HCT116 (cell line): ENCODE measurements around the gene KAT6B. TPM values are rescaled to one million over a fixed set of nuclear protein-coding genes. Genes with fewer than 3 reads are reported as not detected.

Experiments used
- ATAC-seq: fragments of 200-7000 bp; cut with Tn5 transposase; 2 replicates; pipeline ENCODE4 v1.9.1; 2020; ENCODE audit warnings: mild to moderate bottlenecking, moderate library complexity
- BruUV-seq: library from RNA; stranded (reverse); fragments of 400-500 nt; replicated peaks from 2 replicates; lab custom pipeline; 2021; lab: Mats Ljungman, UMichigan
- CTCF ChIA-PET: fragments of 300-600 bp; sonication (Branson Sonifier 250); formaldehyde crosslinking; loops from one replicate; lab custom pipeline; 2021; ENCODE audit warnings: antibody characterized with exemption; lab: Charles Lee
- POLR2A ChIA-PET: fragments of 300-600, 350-600 bp; sonication (Branson Sonifier 250); formaldehyde crosslinking; loops from one replicate; lab custom pipeline; 2021; ENCODE audit warnings: antibody characterized with exemption; lab: Charles Lee
- RAD21 ChIA-PET, 2 experiments: fragments of 300-600 bp; sonication (Branson Sonifier 250); formaldehyde crosslinking; loops; one replicate each; lab custom pipeline; 2023; ENCODE audit warnings: low total read pairs in 2 of 2; ENCODE audit not compliant: uncharacterized antibody in 2 of 2, unreplicated experiment in 2 of 2, low non-redundant PET in 1 of 2; lab: Charles Lee
- DNase-seq: peaks from one replicate; pipeline ENCODE4 v3.0.0-alpha.2; 2010; ENCODE audit warnings: low read depth, low spot score
- H2AFZ ChIP-seq: fragments of 200-600 bp; shearing (Covaris generic), sonication (generic); 2 replicates; pipeline ENCODE4 v1.6.1; 2017; ENCODE audit warnings: low read depth, mixed run types, mixed read lengths, antibody characterized with exemption, low read length; ENCODE audit not compliant: poor library complexity, severe bottlenecking
- H3K27ac ChIP-seq: 2 replicates; pipeline ENCODE4 v1.5.1; 2012; ENCODE audit warnings: low read depth, low read length
- H3K27me3 ChIP-seq: fragments of 200-600 bp; sonication (generic); 2 replicates; pipeline ENCODE4 v1.6.1; 2016; ENCODE audit warnings: mixed run types, low read length, mixed read lengths; ENCODE audit not compliant: insufficient read depth
- H3K36me3 ChIP-seq, 2 experiments: fragments of 200-500 bp in 1 of 2; fragments of 200-600 bp in 1 of 2; sonication (Bioruptor generic) in 1 of 2; sonication (generic) in 1 of 2; 2 replicates each; pipeline versions ENCODE4 v1.5.1 to v1.6.1; 2014 to 2016; ENCODE audit warnings: low read length in 2 of 2, inconsistent platforms in 1 of 2, mixed read lengths in 1 of 2, mixed run types in 1 of 2; ENCODE audit not compliant: insufficient read depth in 2 of 2, control insufficient read depth in 1 of 2
- H3K4me1 ChIP-seq, 2 experiments: fragments of 200-600 bp in 1 of 2; sonication (generic) in 1 of 2; 2 replicates each; pipeline versions ENCODE4 v1.5.1 to v1.6.1; 2012 to 2017; ENCODE audit warnings: low read length in 2 of 2, inconsistent platforms in 1 of 2, mild to moderate bottlenecking in 1 of 2, mixed read lengths in 1 of 2, mixed run types in 1 of 2, moderate library complexity in 1 of 2; ENCODE audit not compliant: insufficient read depth in 2 of 2, control insufficient read depth in 1 of 2
- H3K4me2 ChIP-seq: fragments of 200-600 bp; sonication (generic); 2 replicates; pipeline ENCODE4 v1.6.1; 2017; ENCODE audit warnings: mixed run types, low read length, mixed read lengths
- H3K4me3 ChIP-seq, 2 experiments: fragments of 200-600 bp in 1 of 2; sonication (generic) in 1 of 2; replicated peaks in 1 of 2; 2 replicates each; pipeline ENCODE4 v1.5.1; 2011 to 2016; ENCODE audit warnings: low read length in 2 of 2, control low read depth in 1 of 2, low read depth in 1 of 2, mild to moderate bottlenecking in 1 of 2, mixed read lengths in 1 of 2, mixed run types in 1 of 2
- H3K79me2 ChIP-seq: fragments of 200-600 bp; sonication (generic); 2 replicates; pipeline ENCODE4 v1.6.1; 2017; ENCODE audit warnings: mild to moderate bottlenecking, mixed run types, low read length, moderate library complexity, mixed read lengths; ENCODE audit not compliant: insufficient read depth
- H3K9ac ChIP-seq: fragments of 200-600 bp; sonication (generic); 2 replicates; pipeline ENCODE4 v1.6.1; 2016; ENCODE audit warnings: low read length, mixed read lengths
- H3K9me2 ChIP-seq: fragments of 200-600 bp; sonication (generic), shearing (Covaris generic); 2 replicates; pipeline ENCODE4 v1.6.1; 2017; ENCODE audit warnings: mixed run types, mild to moderate bottlenecking, moderate library complexity; ENCODE audit not compliant: insufficient read depth
- H3K9me3 ChIP-seq, 2 experiments: fragments of 200-500 bp in 1 of 2; fragments of 200-600 bp in 1 of 2; sonication (Bioruptor generic) in 1 of 2; sonication (generic) in 1 of 2; 2 replicates each; pipeline ENCODE4 v1.6.1; 2014 to 2017; ENCODE audit warnings: low read length in 2 of 2, mixed read lengths in 2 of 2, inconsistent platforms in 1 of 2, low read depth in 1 of 2, mild to moderate bottlenecking in 1 of 2, mixed run types in 1 of 2, moderate library complexity in 1 of 2; ENCODE audit not compliant: control insufficient read depth in 1 of 2, insufficient read depth in 1 of 2
- H4K20me1 ChIP-seq: fragments of 200-600 bp; sonication (generic), shearing (Covaris generic); 2 replicates; pipeline ENCODE4 v1.6.1; 2017; ENCODE audit warnings: mixed run types, mild to moderate bottlenecking, moderate library complexity; ENCODE audit not compliant: insufficient read depth
- CBX3 ChIP-seq: IDR thresholded peaks from 2 replicates; pipeline ENCODE4 v1.6.1; 2012; ENCODE audit warnings: low read depth
- CEBPB ChIP-seq: IDR thresholded peaks from 2 replicates; pipeline ENCODE4 v1.6.1; 2012; ENCODE audit warnings: low read depth
- CTCF ChIP-seq, 3 experiments: fragments of 200-600 bp in 1 of 3; sonication (generic) in 1 of 3; IDR thresholded peaks in 2 of 3; conservative IDR thresholded peaks in 1 of 3; 2 replicates each; pipeline ENCODE4 v1.5.1; 2012 to 2017; ENCODE audit warnings: low read depth in 2 of 3, low read length in 2 of 3, antibody characterized with exemption in 1 of 3, borderline replicate concordance in 1 of 3, control low read depth in 1 of 3, mild to moderate bottlenecking in 1 of 3, mixed read lengths in 1 of 3, mixed run types in 1 of 3, moderate library complexity in 1 of 3; ENCODE audit not compliant: insufficient read depth in 1 of 3
- EZH2 ChIP-seq: fragments of 200-600 bp; sonication (generic); IDR thresholded peaks from 2 replicates; pipeline ENCODE4 v1.6.1; 2017; ENCODE audit warnings: antibody characterized with exemption, mixed run types
- EZH2phosphoT487 ChIP-seq: fragments of 200-600 bp; IDR thresholded peaks from 2 replicates; pipeline ENCODE4 v1.6.1; 2018; ENCODE audit warnings: antibody characterized with exemption, borderline replicate concordance
- FOSL1 ChIP-seq: IDR thresholded peaks from 2 replicates; pipeline ENCODE4 v1.6.1; 2012; ENCODE audit warnings: low read depth
- JUND ChIP-seq: IDR thresholded peaks from 2 replicates; pipeline ENCODE4 v1.6.1; 2012
- MAX ChIP-seq: IDR thresholded peaks from 2 replicates; pipeline ENCODE4 v1.6.1; 2012
- POLR2A ChIP-seq: IDR thresholded peaks from 2 replicates; pipeline ENCODE4 v1.7.0; 2011; ENCODE audit warnings: borderline replicate concordance; ENCODE audit not compliant: insufficient read depth, insufficient read length; ENCODE audit errors: extremely low read depth
- POLR2AphosphoS5 ChIP-seq: IDR thresholded peaks from 2 replicates; pipeline ENCODE4 v1.6.1; 2011; ENCODE audit warnings: mild to moderate bottlenecking, low read depth, low read length, moderate library complexity
- RAD21 ChIP-seq: IDR thresholded peaks from 2 replicates; pipeline ENCODE4 v1.6.1; 2012; ENCODE audit warnings: low read depth, mild to moderate bottlenecking
- SIN3A ChIP-seq: IDR thresholded peaks from 2 replicates; pipeline ENCODE4 v1.6.1; 2012; ENCODE audit warnings: low read depth
- SP1 ChIP-seq: IDR thresholded peaks from 2 replicates; pipeline ENCODE4 v1.6.1; 2012; ENCODE audit warnings: low read depth
- TCF7L2 ChIP-seq: IDR thresholded peaks from 2 replicates; pipeline ENCODE4 v1.7.0; 2011; ENCODE audit warnings: borderline replicate concordance, inconsistent platforms; ENCODE audit not compliant: insufficient read depth, insufficient read length; ENCODE audit errors: extremely low read depth
- ZBTB33 ChIP-seq: IDR thresholded peaks from 2 replicates; pipeline ENCODE4 v1.6.1; 2011; ENCODE audit warnings: mild to moderate bottlenecking, low read length, moderate library complexity; ENCODE audit not compliant: insufficient replicate concordance; ENCODE audit errors: extremely low read depth
- ZFX ChIP-seq: fragments of 450-650 bp; IDR thresholded peaks from 2 replicates; pipeline ENCODE4 v1.6.1; 2017
- ZNF274 ChIP-seq: fragments of 200-500 bp; sonication (Bioruptor generic); IDR thresholded peaks from 2 replicates; pipeline ENCODE4 v1.6.1; 2014; ENCODE audit warnings: mild to moderate bottlenecking, low read depth, low read length, inconsistent platforms
- intact Hi-C: fragments of 100-400 bp; cut with micrococcal nuclease; formaldehyde crosslinking; loops from 2 replicates; pipeline ENCODE4 v1.10.0; 2022
- total RNA-seq: library from RNA; stranded (reverse); gene quantifications from one replicate; pipeline ENCODE4 v1.2.1, GENCODE V29; 2021; ENCODE audit not compliant: unreplicated experiment

KAT6B gene
- total RNA-seq, 1 experiment from 2014 or later = 17.8 TPM

- RAD21 ChIA-PET = no interaction called here
- TF ChIP-seq RAD21 = no peak
- TF ChIP-seq ZBTB33 = no peak
- no peak for TF ChIP-seq TCF7L2
- TF ChIP-seq POLR2A = no peak
- TF ChIP-seq EZH2 = no peak
- no peak for TF ChIP-seq MAX
- no peak for TF ChIP-seq CTCF (IDR thresholded peaks at IDR 0.05 in 2 of 3, conservative IDR thresholded peaks at IDR 0.05 in 1 of 3; ENCODE audit: borderline replicate concordance in 1 of 3, insufficient read depth in 1 of 3, low read depth in 2 of 3, low read length in 2 of 3)
- no peak for TF ChIP-seq JUND
- TF ChIP-seq SIN3A = no peak
- no peak for TF ChIP-seq FOSL1
- TF ChIP-seq ZFX = no peak
- no peak for TF ChIP-seq ZNF274
- TF ChIP-seq CEBPB = no peak
- no peak for TF ChIP-seq CBX3
- TF ChIP-seq POLR2AphosphoS5 = no peak
- no peak for TF ChIP-seq SP1
- TF ChIP-seq EZH2phosphoT487 = no peak
- Histone ChIP-seq H3K27ac (no peak overlapping the region), H3K9me3 (no peaks in the 10 kb centered on the region), H3K4me1 (no peaks in the 10 kb centered on the region), H3K4me3 (no peak overlapping the region), H2AFZ (no peak overlapping the region), H4K20me1 (no peaks in the 10 kb centered on the region), H3K9me2 (no peaks in the 10 kb centered on the region), H3K79me2 (no peaks in the 10 kb centered on the region), H3K36me3 (no peaks in the 10 kb centered on the region), H3K9ac (no peak overlapping the region), H3K4me2 (no peak overlapping the region), H3K27me3 (no peaks in the 10 kb centered on the region)
- ATAC-seq (no peak), DNase-seq (no peak)
- CTCF ChIA-PET = no interaction called here
- intact Hi-C loops = no loop called here
- POLR2A ChIA-PET = no interaction called here
- no TSS peak for BruUV-seq
Observed at GRCh38 chr10:75007646-75008045, 181.2 kb downstream of the KAT6B start.
